ENCODE measurements around the gene WDR44.
"Not testable (repeated sequence)": the region's sequence is repeated elsewhere in the genome, so short reads cannot be mapped to it uniquely, and the experiment has no call there.

The WDR44 gene, protein sequence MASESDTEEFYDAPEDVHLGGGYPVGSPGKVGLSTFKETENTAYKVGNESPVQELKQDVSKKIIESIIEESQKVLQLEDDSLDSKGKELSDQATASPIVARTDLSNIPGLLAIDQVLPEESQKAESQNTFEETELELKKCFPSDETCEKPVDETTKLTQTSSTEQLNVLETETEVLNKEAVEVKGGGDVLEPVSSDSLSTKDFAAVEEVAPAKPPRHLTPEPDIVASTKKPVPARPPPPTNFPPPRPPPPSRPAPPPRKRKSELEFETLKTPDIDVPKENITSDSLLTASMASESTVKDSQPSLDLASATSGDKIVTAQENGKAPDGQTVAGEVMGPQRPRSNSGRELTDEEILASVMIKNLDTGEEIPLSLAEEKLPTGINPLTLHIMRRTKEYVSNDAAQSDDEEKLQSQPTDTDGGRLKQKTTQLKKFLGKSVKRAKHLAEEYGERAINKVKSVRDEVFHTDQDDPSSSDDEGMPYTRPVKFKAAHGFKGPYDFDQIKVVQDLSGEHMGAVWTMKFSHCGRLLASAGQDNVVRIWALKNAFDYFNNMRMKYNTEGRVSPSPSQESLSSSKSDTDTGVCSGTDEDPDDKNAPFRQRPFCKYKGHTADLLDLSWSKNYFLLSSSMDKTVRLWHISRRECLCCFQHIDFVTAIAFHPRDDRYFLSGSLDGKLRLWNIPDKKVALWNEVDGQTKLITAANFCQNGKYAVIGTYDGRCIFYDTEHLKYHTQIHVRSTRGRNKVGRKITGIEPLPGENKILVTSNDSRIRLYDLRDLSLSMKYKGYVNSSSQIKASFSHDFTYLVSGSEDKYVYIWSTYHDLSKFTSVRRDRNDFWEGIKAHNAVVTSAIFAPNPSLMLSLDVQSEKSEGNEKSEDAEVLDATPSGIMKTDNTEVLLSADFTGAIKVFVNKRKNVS

DNA sequence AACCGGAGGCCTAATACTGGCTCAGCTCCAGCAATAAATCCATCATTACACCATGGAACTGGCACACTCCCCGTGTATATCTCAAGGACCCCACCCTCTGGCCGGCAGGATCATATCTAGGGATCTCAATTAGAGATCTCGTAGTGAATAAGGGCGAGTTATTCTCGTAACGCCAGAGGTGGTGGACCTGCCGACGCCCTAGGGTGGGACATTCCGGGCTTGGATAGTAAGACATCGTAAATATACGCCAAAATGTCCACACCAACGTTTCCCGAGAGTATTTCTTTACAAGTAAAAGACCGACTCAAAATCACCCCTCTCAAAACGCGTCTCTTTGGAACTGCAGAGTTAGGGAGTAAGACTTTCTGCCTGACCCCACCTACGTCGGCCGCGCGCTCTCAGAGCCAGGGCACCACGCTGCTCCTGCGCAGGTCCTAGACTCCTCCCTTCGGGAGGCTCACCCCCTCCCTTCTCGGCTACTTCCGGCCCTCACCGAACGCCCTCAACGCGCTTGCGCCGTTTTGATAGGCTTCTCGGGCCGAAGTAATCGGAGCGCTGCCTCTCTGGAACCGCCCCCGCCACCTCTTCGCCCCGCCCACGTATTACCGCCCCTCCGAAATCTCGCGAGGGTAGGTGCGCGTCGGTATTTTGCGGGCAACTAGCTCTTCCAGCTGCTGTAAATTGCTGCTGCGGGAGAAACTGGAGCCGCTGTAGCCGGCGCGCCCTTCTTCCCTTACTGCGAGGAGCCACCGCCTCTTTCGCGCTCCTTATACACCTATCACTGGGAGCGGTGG, at the start of gene WDR44:
Gene WDR44 (plus strand): TSS at position 643 of the 794 bp plus-strand sequence. CDS start 398 bp downstream, outside the sequence.
- peak; percentile 12 for FAIRE-seq

DNA sequence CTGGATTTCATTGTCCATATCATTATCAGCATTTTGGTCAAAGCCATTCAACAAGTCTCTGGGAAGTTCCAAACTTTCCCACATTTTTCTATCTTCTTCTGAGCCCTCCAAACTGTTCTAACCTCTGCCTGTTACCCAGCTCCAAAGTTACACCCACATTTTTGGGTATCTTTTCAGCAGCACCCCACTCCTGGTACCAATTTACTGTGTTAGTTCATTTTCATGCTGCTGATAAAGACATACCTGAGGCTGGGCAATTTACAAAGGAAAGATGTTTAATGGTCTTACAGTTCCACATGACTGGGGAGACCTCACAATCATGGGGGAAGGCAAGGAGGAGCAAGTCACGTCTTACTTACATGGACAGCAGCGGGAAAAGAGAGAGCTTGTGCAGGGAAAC, 40.1 kb upstream of the WDR44 start:
- not testable (repeated sequence) for FAIRE-seq

DNA sequence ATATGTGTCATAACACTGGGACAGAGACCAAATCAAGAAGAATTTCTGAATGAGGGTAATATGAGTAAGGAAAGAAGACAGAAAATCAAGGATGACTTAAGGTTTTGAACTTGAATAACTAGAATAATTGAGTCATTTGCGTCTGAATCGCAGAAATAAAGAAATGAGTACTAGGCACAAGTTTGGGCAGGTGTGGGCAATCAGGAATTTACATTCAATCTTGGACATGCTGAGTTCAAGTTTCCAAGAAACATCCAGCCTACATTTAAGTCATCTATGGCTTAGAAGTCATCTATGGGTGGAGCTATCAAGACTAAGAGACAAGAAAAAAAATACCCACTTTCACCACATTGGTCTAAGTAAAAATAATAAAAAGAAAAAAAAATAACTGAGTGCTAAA, 30.4 kb upstream of the WDR44 start:
- FAIRE-seq, result no peak

DNA sequence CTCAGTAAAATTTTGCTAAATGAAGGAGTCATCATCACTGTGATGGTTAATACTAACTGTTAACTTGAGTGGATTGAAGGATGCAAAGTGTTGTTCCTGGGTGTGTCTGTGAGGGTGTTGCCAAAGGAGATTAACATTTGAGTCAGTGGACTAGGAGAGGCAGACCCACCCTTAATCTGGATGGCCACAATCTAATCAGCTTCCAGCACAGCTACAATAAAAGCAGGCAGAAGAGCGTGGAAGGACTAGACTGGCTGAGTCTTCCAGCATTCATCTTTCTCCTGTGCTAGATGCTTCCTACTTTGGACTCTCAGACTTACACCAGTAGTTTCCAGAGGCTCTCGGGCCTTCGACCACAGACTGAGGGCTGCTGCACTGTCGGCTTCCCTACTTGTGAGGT, 21.3 kb upstream of the WDR44 start:
- no peak for FAIRE-seq

DNA sequence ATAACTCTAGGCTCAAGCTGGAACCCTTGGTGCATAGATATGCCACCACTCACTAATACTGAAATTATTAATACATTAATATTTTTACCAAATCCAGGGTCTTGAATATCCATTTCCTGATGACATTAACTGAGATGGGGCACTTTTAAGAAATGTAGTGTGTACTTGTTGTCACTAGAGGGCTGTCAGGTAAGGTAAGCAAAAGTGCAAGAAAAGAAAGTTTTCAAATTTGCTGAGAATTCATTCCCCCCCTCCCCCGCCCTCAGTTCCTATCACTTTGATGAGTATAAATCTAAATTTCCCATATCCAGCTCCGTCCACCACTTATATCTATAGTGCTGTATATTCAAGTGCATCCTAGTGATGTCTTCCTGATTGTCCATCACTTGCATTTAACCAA, 20.5 kb upstream of the WDR44 start:
- no peak for FAIRE-seq

DNA sequence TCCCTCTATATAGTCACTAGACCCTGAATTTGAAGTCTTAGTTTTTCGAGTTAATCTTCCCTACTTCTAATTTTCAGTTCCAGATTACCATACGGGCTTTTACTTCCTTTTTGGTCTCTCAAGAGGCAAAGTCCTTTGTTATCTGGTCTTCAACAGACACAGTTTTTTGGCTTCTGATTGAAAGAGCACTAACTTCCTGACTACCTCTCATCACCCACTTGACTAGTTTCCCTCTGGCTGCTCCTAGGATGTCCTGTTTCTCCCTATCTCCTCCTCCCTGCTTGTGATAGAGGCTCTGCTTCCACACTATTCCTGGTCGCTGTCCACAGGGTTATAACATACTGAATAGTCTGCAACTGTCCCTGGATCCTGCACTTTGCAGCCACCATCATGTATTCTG, 16.7 kb upstream of the WDR44 start:
- no peak for FAIRE-seq

DNA sequence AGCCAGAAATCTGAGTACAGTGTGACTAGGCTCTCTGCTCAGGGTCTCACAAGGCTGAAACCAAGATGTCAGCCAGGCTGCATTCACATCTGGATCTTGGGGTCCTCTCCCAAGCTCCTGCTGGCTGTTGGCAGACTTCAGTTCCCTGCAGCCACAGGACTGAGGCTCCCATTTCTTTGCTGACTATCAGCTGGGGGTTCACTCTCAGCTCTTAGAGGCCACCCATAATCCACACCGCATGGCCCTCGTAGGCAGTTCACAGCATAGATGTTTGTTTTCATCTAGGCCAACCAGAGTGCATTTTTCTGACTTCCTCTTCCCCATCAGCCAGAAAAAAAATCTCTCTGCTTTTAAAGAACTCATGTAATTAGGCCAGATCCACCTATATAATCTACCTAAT, 8.2 kb upstream of the WDR44 start:
- no peak for FAIRE-seq

DNA sequence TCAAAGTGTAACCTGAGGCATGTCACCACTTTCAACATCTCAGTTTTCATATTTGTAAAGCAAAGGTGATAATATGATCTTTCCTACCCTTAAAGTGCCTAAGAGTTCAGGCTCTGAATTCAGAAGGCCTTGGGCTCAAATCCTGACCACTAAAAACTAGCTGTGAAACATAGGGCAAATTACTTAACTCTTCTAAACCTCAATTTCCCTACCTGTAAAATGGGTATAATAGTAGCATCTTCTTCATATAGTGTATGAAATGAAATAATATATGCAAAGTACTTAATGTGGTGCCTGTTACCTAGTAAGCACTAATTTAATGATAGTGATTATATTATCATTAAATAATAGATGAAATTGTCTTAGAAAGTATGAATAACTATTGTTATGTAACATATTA, 7.0 kb upstream of the WDR44 start:
- FAIRE-seq, result no peak

DNA sequence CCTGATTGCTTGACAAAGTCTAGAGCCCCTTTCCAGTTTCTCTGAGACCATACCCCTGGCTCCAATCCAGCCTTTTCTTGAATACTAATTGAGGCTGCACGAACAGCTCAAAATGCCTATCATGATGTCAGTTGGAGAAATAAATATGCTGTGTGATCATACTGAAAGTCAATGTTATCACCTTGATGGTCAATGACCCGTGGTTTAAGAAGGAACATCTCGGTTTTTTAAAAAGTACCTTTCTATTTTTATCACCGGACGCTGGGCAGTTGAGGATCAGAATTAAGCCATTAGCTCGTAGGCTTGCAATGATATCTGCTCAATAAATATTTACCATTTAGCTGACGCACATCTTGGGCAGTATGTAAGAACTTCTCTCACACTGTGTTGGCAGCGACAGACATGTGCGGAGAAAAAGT, 852 bp upstream of the WDR44 start:
- FAIRE-seq, result no peak

DNA sequence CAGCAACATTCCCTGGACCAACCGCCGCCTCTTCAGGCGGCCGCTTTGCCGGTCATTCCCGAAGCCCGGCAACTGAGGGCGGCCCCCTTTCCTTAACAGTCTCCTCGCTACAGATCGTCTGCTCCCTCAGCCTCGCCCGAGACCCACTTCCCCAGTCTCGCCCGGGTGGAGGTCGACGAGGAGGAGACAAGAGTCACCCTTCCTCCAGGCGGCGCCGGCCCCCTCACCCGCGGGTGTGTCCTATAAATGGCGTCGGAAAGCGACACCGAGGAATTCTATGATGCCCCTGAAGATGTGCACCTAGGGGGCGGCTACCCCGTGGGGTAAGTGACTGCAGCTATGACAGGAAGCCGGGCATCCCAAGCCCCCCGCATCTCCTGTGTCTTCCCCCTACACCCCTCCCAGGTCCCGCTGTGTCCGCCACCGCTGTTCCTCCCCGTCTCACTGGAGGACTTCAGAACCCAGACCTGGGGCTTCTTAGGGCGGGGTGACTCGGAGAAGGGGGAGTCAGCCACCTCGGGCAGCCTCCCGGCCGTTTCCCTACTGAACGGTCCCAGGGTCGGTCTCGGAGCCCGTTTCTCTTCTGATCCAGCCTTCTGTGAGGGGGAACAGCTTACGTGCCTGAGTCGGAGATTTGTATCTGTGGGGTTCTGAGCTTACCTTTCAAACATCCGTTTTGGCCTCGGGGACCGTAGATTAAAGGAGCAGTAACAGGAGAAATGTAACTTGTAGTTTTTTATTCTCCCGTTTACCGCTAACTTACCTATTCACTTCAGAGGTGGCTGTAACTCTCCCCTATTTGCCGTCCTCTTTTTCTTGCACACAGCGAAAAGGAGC, 570 bp downstream of the WDR44 start:
- no peak for FAIRE-seq

DNA sequence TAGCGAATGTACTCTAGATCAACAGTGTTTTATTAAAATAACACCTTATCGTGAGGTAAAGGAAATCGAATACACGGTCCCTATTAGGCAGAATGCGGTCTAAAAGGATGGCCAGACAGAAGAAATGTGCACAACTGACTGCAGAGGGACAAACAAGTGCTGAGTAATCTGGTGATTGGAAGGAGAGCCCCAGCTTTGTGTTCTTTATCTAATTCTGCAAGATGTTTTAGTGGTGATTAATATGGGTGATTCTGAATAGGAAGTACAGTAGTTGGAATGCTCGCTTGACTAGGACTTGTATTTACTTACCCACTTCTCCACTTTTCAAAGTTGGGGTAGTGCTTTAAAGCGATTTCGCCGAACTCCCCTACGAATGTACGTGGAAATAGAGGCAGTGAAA, 1.2 kb downstream of the WDR44 start:
- no peak for FAIRE-seq

DNA sequence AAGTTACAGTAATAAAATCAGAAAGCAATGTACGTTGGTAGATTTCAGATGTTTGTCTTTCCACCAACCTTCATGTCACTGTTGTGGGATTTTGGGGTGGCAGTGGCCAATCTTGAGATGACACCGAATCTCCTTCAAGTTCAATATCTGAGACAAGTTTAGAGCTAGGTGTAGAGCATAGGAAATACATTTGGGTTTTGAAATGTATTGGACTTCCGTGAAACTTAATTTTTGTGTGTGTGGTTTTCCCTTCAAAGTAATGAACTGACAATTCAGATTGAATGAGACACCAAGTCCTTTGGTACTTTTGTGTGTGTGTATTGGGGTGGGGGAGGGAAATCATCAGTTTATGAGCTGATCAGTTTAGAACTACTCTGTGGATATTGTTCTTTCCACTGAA, 1.8 kb downstream of the WDR44 start:
- no peak for FAIRE-seq

DNA sequence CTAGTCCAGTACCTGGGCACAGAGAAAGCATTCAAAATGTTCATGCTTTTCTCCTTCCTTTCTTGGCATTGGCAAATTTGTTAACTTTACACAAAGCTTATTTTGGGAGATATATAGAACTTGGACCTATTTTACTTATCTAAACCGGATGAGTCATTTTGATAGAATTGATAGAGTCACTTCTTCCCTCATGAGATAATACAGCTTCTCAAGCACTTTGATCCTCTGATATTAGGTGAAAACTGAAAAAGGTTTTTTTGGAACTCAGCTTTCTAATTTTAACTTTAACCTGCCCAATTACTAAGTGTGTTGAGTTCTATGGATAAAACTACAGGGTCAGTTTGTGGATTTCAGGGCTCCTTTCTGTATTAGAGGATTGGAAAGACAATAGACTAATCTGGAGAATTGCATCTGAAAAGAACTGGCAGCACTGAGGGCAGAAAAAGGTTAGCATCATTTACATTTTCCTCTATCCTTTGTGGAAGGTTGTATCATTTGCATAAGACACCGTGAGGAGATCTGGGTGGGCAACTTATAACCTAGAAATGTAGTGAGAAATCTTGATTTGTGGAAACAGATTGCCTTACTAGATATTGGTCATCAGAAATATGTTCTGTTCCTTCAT, 2.4 kb downstream of the WDR44 start:
- FAIRE-seq, result no peak

DNA sequence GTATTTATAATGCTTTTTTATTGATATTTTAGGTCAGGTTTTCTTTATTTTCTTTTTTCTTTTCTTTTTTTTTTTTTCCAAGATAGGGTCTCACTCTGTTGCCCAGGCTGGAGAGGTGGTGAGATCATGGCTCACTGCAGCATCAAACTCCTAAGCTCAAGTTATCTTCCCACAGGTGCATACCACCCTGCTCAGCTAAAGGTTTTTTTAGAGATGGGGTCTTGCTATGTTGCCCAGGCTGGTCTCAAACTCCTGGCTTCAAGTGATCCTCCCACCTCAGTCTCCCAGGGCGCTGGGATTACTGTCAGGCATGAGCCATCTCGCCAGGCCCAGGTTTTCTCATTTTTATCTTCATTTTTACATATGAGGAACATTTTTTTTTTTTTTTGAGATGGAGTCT, 3.3 kb downstream of the WDR44 start:
- no peak for FAIRE-seq

DNA sequence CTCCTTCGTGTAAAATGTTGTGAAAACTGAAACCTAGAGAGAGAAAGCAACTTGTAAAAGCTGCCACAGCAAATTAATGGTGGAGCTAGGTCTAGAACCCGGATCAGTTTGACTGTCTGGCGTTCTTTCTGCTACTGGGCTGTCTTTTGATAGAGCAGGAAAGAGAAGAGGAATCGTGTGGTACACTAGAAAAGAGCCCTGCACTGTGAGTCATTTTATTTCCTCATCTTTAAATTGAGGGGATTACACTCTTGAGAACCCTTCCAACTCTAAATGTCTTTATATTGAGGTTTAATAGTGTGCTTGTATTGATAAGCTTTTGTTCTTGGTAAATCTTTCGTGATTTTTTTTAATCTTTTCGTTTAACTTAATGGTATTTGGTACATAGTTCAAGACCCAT, 4.3 kb downstream of the WDR44 start:
- FAIRE-seq, result no peak

DNA sequence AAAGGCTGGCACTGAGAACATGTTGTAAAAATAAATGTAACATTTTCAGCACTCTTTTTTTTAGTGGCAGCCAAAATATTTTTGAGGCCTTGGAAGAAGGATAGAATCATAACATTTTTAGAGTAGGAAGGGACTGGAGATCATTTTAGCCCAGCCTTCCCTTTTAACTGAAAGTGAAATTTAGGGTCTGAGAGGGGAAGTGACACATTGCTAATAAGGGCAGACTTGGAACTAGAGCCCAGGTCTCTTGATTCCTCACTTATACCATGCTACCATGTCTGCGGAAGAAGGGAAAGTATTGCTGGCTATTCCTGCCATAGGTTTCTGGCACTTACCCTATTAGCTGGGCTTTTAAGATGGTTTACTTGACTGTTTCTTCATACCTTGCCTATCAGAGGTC, 4.8 kb downstream of the WDR44 start:
- FAIRE-seq, result no peak

DNA sequence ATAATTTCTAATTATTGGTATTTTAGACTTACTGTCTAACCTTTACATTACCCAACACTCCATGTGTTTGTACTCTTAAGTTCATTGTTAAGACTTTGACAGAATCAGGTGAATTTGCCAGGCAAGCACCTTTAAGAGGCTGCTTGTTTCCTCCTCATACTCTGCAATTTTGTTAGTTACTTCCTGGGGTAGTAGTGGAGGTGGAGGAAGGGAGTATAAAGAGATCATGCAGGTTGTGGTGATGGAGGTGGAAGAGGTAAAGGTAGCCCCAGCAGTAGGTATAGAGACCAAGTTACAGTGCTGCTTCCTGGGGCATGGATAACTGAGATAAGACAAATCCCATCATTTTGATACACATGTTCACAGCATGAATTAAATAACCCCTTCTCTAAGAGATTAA, 6.7 kb downstream of the WDR44 start:
- FAIRE-seq, result no peak

DNA sequence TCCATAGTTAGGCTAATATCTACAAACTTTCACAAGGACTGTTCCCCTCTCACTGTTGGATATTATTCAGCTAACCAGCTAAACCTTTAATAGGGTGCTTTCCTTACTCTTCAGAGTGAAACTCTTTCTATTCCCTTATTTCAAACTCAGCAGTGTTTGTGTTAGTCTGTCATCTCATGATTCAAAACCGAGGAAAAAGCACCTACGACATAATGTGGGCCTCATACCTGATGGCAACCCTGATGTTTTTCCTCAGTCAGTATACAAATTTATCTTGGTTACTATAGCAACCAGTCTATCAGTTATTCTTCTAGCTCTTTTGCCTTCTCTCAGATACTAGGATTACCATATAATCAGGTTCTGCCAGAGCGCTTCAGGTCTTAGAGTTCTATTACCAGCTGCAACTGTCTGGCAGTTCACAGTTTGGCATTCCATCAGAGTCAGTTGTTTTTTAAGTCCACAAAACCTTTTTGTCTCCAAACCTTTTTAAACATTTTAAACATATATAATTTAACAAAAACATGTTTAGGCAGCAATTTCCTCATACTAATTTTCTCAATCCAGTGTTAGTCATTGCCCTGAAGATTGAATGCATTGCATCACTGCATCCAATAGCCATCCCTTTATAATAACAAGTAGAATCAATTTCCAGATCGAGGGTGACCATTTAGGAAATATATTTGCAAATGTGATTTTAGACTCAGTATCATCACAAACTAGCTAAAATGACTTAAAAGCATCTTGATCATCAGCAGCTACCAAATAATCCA, 7.4 kb downstream of the WDR44 start:
- FAIRE-seq, result no peak

DNA sequence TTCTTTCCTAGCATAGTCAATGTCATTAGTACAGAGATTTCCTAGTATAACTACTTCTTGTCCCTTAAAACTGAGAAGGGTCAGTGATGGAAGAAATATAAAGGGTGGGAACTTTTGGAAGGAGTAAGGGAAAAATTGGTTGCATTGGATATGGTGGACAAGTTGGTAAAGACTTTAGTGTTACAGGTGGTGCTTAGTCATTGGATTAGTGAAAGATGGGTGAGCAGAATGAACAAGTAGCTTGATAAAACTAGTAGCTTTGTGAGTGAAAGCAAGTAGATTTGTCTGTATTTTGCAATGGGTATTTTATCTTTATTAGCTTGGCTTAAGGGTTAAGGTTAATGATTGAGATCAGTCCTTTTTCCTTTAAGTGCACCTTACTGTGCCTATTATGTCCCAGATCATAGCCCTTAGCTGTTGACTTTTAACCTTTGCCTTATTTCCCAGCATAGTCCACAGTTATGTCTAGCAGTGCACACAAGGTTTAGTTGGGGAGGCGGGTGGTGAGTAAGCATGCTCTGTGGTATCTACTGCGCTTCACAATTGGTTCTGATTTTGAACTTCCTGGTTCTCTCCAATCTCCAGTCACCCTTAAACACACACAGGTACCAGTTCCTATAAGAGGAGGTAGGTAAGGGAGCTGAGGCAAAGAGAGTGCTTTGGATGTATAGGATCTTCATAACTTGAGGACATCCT, 9.5 kb downstream of the WDR44 start:
- no peak for FAIRE-seq

DNA sequence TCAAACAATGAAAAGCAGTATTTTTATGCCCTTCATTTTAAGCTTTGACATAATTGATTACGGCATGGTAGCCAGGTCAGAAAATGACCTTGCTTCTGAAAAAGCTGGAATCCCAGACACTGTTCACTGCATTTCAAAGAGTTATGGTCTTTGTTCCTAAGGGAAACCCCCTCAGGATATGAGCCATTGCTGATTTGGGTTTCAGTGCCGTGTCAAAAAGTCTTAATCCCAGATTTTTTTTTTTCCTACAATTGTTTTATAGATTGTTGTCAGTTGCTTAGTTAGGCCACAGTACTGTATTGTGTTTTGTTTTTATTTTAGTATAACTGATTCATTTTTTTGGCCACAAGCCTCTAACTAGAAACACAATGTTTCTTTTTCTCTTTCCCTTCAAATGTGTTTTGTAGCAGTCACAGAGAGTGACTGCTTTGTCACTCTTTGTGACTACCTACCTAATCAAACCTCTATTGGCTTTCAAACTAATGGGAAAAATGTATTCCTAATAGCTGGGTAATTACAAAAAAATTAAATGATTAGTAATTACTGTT, 10.3 kb downstream of the WDR44 start:
- FAIRE-seq, result no peak
